ENCODE data around the gene RNF224. TPM values are rescaled to one million over a fixed set of nuclear protein-coding genes. Genes with fewer than 3 reads are reported as not detected.
"Not testable (repeated sequence)": the region's sequence is repeated elsewhere in the genome, so short reads cannot be mapped to it uniquely, and the experiment has no call there.

The RNF224 gene
- total and polyA plus RNA-seq, 5 donors from 2014 or later: not detected

DNA sequence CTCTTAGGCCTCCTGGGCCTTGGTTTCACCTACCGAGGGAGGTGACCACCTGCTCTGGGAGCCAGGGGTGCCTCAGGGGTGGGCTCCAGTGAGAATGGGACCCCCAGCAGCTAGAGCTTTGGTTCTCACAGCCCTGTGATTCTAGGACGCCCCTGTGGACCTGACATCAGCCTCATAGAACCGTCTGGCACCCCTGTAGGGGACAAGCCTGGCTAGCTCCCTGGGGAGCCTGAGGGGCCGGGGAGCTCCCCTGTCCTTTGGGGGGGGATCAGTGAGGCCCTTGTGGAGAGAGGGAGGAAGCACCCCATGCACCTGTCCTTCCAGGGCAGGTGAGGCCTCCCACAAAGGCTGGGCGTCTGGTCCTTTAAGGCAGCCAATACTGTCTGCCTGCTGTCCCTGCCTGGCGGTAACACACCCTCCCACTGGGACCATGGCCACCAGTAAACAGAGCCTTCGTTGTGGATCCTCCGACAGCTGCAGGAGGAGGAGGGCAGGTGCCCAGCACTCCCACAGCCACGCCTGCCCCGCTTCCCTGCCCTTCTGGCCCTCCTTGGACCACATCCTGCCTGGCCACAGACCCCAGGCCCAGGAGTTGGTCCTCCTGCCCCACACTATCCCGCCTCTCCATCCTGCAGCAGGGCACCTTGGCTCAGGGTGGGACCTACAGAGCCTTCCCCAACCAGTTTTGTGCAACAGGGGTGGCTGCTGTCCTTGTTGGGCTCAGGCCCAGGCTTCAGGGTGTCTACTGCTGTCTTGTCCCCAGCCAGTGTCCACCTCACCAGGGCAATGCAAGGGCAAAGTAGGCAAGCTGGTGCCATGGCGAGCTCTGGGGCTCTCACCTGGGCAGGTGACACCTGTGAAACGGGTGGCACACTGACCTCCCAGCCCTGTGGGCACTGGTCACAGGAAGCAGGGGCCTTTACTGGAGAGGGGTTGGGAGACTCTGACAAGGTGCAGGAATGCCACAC is 10.7 kb downstream of the RNF224 start:
- Histone ChIP-seq H3K27me3 (ENCODE audit: control insufficient read depth, insufficient read depth, low read length) (no peaks in the 10 kb centered on the region), H3K4me3 (ENCODE audit: low read depth, low read length) (no peak overlapping the region), H3K9me3 (ENCODE audit: control insufficient read depth in 2 of 2, low read length in 2 of 2) (no peaks in the 10 kb centered on the region), H3K27ac (ENCODE audit: insufficient read depth, low read length, poor library complexity, severe bottlenecking) (no peak overlapping the region), H3K36me3 (ENCODE audit: control insufficient read depth, insufficient read depth, low read length) (peaks cover 4% of the 10 kb centered on the region), H3K4me1 (ENCODE audit: control insufficient read depth, insufficient read depth, low read length, poor library complexity, severe bottlenecking) (peaks cover 58% of the 10 kb centered on the region)
- Mint-ChIP-seq H3K27me3 (peaks cover 6% of the 10 kb centered on the region), H3K4me1 (peaks cover 0 to 36% (median 14%) of the 10 kb centered on the region in 4 donors), H3K27ac (no peak overlapping the region), H3K4me3 (peak overlapping the region in 3 of 4 donors; percentile 35 to 72 (median 58)), H3K36me3 (peaks cover 8% of the 10 kb centered on the region), H3K9me3 (no peaks in the 10 kb centered on the region)
- ATAC-seq (ENCODE audit: low read depth in 2 of 2): no peak
- DNase-seq: no peak

DNA sequence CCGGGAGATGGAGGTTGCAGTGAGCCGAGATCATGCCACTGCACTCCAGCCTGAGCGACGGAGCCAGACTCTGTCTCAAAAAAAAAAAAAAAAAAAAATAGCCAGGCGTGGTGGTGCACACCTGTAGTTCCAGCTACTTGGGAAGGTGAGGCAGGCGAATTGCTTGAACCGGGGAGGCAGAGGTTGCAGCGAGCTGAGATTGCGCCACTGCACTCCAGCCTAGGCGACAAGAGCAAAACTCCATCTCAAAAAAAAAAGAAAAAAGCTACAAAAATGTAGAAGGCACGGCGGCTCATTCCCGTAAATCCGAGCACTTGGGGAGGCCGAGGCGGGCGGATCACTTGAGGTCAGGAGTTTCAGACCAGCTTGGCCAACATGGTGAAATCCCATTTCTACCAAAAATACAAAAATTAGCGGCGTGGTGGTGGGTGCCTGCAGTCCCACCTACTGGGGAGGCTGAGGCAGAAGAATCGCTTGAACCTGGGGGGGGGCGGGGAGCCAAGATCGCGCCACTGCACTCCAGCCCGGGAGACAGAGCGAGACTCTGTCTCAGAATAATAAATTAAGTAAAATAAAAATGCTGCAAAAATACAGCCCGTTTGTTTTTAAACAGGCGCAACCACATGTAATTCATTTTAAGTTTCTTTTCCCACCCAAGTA is 12.4 kb downstream of the RNF224 start:
- Mint-ChIP-seq H3K27ac (peak overlapping the region in 1 of 3 donors; percentile 56), H3K4me1 (peaks cover 0 to 44% (median 15%) of the 10 kb centered on the region in 4 donors), H3K4me3 (peak overlapping the region; percentile 69 to 81 (median 79))
- H3K36me3 ChIP-seq (ENCODE audit: control insufficient read depth, insufficient read depth, low read length); H3K9me3 ChIP-seq (ENCODE audit: control insufficient read depth in 2 of 2, low read length in 2 of 2); H3K27me3 Mint-ChIP-seq; ATAC-seq (ENCODE audit: low read depth in 2 of 2); H3K36me3 Mint-ChIP-seq; H3K27me3 ChIP-seq (ENCODE audit: control insufficient read depth, insufficient read depth, low read length); H3K9me3 Mint-ChIP-seq: not testable (repeated sequence)
- DNase-seq: peak in 1 of 3 donors; percentile 29
- Histone ChIP-seq H3K27ac (ENCODE audit: insufficient read depth, low read length, poor library complexity, severe bottlenecking) (peak overlapping the region; percentile 88), H3K4me1 (ENCODE audit: control insufficient read depth, insufficient read depth, low read length, poor library complexity, severe bottlenecking) (peaks cover 61% of the 10 kb centered on the region), H3K4me3 (ENCODE audit: low read depth, low read length) (peak overlapping the region; percentile 55)

DNA sequence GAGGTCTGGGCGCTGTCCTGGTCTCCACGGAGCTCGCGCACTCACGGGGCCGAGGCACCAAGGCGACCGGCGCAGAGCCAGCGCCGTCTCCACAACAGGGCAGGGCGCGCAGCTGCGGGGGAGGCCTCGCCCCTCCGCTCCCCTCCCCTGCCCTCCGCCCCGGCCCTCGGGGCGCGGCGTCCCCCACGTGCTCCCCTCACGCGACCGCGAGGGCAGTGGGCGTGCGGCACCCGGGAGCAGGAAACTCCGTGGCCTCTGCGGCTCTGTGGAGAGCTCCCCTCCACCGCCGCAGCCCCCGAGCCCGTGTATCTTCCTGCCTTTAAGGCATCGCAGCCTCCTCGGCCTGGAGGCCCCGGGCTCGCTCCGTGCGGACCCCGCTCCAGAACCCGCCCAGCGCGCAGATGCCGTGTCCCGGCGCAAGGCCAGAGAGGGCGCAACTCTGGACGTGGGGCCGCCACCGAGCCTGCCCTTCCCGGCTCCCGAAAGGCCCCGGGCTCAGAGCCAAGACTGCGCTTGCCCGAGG is 13.1 kb downstream of the RNF224 start:
- Histone ChIP-seq H3K4me1 (ENCODE audit: control insufficient read depth, insufficient read depth, low read length, poor library complexity, severe bottlenecking) (peaks cover 59% of the 10 kb centered on the region), H3K9me3 (ENCODE audit: control insufficient read depth in 2 of 2, low read length in 2 of 2) (no peaks in the 10 kb centered on the region), H3K27me3 (ENCODE audit: control insufficient read depth, insufficient read depth, low read length) (no peaks in the 10 kb centered on the region), H3K27ac (ENCODE audit: insufficient read depth, low read length, poor library complexity, severe bottlenecking) (peak overlapping the region; percentile 88), H3K4me3 (ENCODE audit: low read depth, low read length) (peak overlapping the region; percentile 55), H3K36me3 (ENCODE audit: control insufficient read depth, insufficient read depth, low read length) (peaks cover 5% of the 10 kb centered on the region)
- ATAC-seq (ENCODE audit: low read depth in 2 of 2) (peak; percentile 17), DNase-seq (peak; percentile 66 to 85 (median 79))
- peak overlapping the region; percentile 69 to 92 (median 79) for H3K4me3 Mint-ChIP-seq
- no peaks in the 10 kb centered on the region for H3K9me3 Mint-ChIP-seq
- H3K27me3 Mint-ChIP-seq: peaks cover 6% of the 10 kb centered on the region
- peaks cover 8% of the 10 kb centered on the region for H3K36me3 Mint-ChIP-seq
- peak overlapping the region in 1 of 3 donors; percentile 93 for H3K27ac Mint-ChIP-seq
- peaks cover 0 to 44% (median 15%) of the 10 kb centered on the region in 4 donors for H3K4me1 Mint-ChIP-seq

DNA sequence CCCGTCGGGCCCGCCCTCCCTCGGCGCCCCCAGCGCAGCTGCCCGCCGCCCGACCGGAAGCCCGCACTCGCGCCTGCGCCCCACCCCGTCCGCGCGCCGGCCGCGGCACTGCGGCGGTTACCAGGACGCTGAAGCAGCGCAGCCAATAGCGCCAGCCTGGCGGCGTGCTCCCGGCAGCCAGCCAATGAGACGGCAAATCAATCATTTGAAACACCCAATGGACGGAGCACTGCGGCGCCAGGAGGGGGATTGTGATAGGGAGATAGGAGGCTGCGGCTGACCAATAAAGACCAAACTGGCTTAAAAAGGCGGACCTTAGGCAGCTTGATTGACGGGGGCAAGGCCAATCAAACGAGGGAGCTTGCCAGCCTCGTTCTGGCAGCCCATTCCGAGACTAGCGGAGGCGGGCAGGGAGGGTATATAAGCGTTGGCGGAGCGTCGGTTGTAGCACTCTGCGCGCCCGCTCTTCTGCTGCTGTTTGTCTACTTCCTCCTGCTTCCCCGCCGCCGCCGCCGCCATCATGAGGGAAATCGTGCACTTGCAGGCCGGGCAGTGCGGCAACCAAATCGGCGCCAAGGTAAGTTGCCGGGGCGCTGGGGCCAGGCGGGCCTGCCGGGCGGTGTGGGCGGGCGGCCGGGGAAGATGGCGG is 13.7 kb downstream of the RNF224 start, which contains the start of gene TUBB4B:
TSS of gene TUBB4B (plus strand) at position 447 of the 649 bp plus-strand sequence. CDS start at position 521, 74 bp downstream.
- Mint-ChIP-seq H3K9me3 (no peaks in the 10 kb centered on the region), H3K36me3 (peaks cover 8% of the 10 kb centered on the region), H3K4me1 (peaks cover 0 to 44% (median 15%) of the 10 kb centered on the region in 4 donors), H3K27ac (peak within 1 kb of the TSS; percentile 86 to 94 (median 93)), H3K27me3 (peaks cover 6% of the 10 kb centered on the region), H3K4me3 (peak within 1 kb of the TSS; percentile 92 to 96 (median 94))
- peak; percentile 97 to 100 (median 99) for DNase-seq
- Histone ChIP-seq H3K27ac (ENCODE audit: insufficient read depth, low read length, poor library complexity, severe bottlenecking) (peak within 1 kb of the TSS; percentile 88), H3K4me3 (ENCODE audit: low read depth, low read length) (peak within 1 kb of the TSS; percentile 62), H3K9me3 (ENCODE audit: control insufficient read depth in 2 of 2, low read length in 2 of 2) (no peaks in the 10 kb centered on the region), H3K27me3 (ENCODE audit: control insufficient read depth, insufficient read depth, low read length) (no peaks in the 10 kb centered on the region), H3K36me3 (ENCODE audit: control insufficient read depth, insufficient read depth, low read length) (peaks cover 5% of the 10 kb centered on the region), H3K4me1 (ENCODE audit: control insufficient read depth, insufficient read depth, low read length, poor library complexity, severe bottlenecking) (peaks cover 55% of the 10 kb centered on the region)
- peak; percentile 79 to 80 for ATAC-seq (ENCODE audit: low read depth in 2 of 2)

DNA sequence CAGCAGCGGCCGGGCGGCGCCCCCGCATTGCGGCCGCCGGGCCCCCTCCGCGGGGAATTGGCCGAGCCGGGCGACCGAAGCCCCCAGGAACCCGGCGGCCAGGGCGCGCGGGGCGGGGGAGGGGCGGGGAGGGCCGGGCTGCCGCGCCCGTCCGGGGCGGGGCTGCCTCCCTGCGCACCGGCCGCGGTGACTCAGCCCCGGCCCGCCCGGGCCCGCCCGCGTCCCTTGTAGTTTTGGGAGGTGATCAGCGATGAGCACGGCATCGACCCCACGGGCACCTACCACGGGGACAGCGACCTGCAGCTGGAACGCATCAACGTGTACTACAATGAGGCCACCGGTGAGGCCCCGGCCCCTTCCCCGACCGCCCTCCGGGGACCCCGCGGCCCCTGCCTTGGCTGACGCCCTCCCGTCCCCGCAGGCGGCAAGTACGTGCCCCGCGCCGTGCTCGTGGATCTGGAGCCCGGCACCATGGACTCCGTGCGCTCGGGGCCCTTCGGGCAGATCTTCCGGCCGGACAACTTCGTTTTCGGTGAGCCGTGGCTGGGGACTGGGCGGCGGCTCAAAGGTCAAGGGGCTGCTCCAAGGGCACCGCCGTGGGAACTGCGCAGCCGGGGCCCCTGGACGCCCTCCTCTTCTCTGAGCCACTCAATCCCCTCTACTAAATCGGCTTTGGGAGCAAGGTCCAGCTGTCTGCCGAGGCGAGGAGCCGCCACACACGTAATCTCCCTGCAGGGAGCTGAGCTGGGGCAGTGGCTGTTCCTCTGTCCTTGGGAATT is 14.4 kb downstream of the RNF224 start:
- Histone ChIP-seq H3K36me3 (ENCODE audit: control insufficient read depth, insufficient read depth, low read length) (peaks cover 5% of the 10 kb centered on the region), H3K27me3 (ENCODE audit: control insufficient read depth, insufficient read depth, low read length) (no peaks in the 10 kb centered on the region), H3K4me1 (ENCODE audit: control insufficient read depth, insufficient read depth, low read length, poor library complexity, severe bottlenecking) (peaks cover 48% of the 10 kb centered on the region), H3K9me3 (ENCODE audit: control insufficient read depth in 2 of 2, low read length in 2 of 2) (no peaks in the 10 kb centered on the region), H3K27ac (ENCODE audit: insufficient read depth, low read length, poor library complexity, severe bottlenecking) (peak overlapping the region; percentile 72), H3K4me3 (ENCODE audit: low read depth, low read length) (peak overlapping the region; percentile 62)
- H3K36me3 Mint-ChIP-seq: peaks cover 8% of the 10 kb centered on the region
- peaks cover 0 to 42% (median 15%) of the 10 kb centered on the region in 4 donors for H3K4me1 Mint-ChIP-seq
- ATAC-seq (ENCODE audit: low read depth in 2 of 2): peak; percentile 16 to 17
- peak overlapping the region; percentile 89 to 96 (median 92) for H3K4me3 Mint-ChIP-seq
- peak overlapping the region in 2 of 3 donors; percentile 86 to 93 for H3K27ac Mint-ChIP-seq
- DNase-seq: peak in 2 of 3 donors; percentile 66 to 73
- H3K27me3 Mint-ChIP-seq: peaks cover 6% of the 10 kb centered on the region
- no peaks in the 10 kb centered on the region for H3K9me3 Mint-ChIP-seq

DNA sequence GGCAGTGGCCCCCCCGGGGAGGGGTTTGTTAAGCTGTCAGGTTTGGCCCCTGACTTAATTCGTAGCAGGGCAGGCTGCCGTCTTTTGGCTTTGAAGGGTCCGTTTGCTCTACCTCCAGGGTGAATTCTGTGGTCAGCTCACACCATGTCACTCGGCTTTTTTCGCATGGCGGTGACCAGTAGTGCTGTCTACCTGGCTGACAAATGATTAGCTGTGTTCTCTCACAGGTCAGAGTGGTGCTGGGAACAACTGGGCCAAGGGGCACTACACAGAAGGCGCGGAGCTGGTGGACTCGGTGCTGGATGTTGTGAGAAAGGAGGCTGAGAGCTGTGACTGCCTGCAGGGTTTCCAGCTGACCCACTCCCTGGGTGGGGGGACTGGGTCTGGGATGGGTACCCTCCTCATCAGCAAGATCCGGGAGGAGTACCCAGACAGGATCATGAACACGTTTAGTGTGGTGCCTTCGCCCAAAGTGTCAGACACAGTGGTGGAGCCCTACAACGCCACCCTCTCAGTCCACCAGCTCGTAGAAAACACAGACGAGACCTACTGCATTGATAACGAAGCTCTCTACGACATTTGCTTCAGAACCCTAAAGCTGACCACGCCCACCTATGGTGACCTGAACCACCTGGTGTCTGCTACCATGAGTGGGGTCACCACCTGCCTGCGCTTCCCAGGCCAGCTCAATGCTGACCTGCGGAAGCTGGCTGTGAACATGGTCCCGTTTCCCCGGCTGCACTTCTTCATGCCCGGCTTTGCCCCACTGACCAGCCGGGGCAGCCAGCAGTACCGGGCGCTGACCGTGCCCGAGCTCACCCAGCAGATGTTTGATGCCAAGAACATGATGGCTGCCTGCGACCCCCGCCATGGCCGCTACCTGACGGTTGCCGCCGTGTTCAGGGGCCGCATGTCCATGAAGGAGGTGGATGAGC is 15.2 kb downstream of the RNF224 start:
- Histone ChIP-seq H3K4me1 (ENCODE audit: control insufficient read depth, insufficient read depth, low read length, poor library complexity, severe bottlenecking) (peaks cover 39% of the 10 kb centered on the region), H3K27ac (ENCODE audit: insufficient read depth, low read length, poor library complexity, severe bottlenecking) (peak overlapping the region; percentile 72), H3K36me3 (ENCODE audit: control insufficient read depth, insufficient read depth, low read length) (peaks cover 5% of the 10 kb centered on the region), H3K9me3 (ENCODE audit: control insufficient read depth in 2 of 2, low read length in 2 of 2) (no peaks in the 10 kb centered on the region), H3K4me3 (ENCODE audit: low read depth, low read length) (peak overlapping the region; percentile 62), H3K27me3 (ENCODE audit: control insufficient read depth, insufficient read depth, low read length) (no peaks in the 10 kb centered on the region)
- peak in 1 of 3 donors; percentile 10 for DNase-seq
- ATAC-seq (ENCODE audit: low read depth in 2 of 2): no peak
- Mint-ChIP-seq H3K36me3 (peaks cover 8% of the 10 kb centered on the region), H3K4me1 (peaks cover 0 to 36% (median 15%) of the 10 kb centered on the region in 4 donors), H3K9me3 (no peaks in the 10 kb centered on the region), H3K27ac (peak overlapping the region; percentile 79 to 83 (median 80)), H3K27me3 (peaks cover 6% of the 10 kb centered on the region), H3K4me3 (peak overlapping the region; percentile 86 to 89 (median 88))

Data from CD4-positive, CD25-positive, alpha-beta regulatory T cell (primary cell).